ENCODE data around the gene SLC17A9. TPM values are rescaled to one million over a fixed set of nuclear protein-coding genes. Genes with fewer than 3 reads are reported as not detected.
"Not testable (repeated sequence)": the region's sequence is repeated elsewhere in the genome, so short reads cannot be mapped to it uniquely, and the experiment has no call there.

SLC17A9 gene
- total RNA-seq, 1 donor from 2014 or later: under 0.01 TPM

DNA sequence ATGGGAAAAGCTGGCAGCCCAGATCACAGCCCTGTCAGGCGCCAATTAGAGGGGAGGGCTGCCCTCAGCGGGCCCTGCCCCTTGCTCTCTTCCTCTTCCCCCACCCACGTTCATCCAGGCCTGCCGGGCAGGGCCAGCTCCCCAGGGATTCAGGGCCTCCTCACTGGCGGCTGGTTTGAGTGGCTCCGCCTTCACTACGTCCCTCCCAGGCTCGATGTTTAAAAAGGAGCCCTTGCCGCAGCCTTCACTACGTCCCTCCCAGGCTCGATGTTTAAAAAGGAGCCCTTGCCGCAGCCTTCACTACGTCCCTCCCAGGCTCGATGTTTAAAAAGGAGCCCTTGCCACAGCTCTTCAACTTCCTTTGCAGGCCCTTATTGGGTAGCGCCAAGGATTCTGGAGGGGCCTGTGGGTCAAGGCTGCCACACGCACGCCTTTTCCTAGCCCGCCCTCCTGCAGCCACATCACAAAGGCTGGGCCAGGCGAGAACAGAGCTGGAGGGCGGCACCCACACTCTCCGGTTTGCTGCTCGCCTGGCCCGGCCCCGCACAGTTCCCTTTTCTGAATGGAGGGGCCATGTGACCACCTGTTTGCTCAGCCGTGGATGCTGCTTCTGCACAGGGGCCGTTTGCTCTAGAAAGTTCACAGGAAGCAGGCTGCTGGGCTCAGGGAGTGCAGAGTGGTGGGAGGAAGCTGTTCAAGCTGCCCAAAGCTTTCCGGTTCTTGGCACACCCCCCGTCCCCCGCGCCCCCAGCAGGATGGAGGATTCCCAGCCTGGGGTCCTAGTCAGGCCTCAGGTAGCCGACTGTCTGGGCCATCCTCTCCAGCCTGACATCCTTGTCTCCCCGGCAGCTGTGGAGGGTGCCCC is 1.6 kb downstream of the SLC17A9 start:
- FAIRE-seq (no peak), DNase-seq (ENCODE audit: low spot score in 2 of 2) (peak; percentile 68 to 69)

DNA sequence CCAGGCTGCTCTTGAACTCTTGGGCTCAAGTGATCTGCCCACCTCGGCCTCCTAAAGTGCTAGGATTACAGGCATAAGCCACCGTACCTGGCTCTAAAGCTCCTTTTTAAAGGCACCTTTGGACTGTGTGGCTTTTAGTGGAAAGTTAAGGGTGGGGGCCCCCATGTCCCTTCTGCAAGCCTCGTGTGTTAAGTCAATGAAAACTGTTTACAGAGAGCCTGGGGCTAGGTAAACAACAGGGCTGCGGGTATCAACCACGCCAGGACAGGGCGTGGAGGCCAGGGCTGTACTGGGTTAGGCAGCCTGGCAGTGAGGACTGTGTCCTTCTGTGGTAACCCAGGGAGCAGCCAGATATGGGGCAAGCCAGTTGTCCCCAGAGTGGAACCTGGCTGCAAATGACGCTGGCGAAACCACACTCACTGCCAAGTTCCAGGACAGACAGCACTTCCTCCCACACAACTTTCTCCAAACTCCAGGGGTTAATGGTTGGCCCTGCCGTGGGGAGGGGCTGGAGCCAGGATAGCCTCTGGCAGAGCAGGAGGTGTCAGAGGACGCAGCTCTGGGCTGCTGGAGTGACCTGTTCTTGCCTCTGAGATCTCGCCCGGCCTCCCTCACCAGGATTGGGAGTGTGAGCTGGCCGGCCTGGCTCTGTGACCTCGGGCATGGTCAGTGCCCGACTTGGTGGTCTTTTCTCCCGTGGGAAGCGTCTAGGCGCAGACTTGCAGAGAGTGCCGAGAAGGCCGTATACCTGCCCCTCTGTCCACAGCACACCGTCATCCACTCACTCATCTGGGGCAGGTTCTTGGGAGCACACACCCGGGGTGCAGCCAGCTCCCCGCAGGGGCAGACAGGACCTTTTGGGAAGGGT is 3.2 kb downstream of the SLC17A9 start:
- DNase-seq (ENCODE audit: low spot score in 2 of 2): no peak
- FAIRE-seq: no peak

DNA sequence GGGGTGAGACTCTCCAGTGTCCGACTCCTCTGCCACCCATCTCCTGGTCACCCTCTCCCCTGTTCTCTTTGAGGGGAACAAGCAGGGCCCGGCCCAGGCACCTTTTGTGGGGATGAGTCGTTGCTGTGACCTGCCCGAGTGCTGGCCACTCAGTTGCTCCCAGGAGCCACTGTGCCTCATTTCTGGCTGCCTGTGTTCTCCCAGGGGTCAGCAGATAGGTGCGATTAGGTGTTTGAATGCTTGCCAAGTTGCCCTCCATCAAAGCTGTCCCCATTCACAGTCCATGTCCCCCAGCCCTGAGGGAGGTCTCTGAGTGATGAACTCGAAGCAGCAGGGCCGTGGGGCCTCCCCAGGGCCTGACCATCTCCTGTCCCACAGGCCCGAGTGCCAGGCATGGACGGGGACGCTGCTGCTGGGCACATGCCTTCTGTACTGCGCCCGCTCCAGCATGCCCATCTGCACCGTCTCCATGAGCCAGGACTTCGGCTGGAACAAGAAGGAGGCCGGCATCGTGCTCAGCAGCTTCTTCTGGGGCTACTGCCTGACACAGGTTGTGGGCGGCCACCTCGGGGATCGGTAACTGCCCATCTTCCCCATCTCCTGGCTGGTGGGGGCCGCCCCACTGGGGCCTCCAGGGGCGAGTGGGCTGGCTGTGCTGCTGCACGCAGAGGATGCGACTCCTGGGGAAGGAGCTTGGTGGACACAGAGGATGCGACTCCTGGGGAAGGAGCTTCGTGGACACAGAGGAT is 4.1 kb downstream of the SLC17A9 start:
- no peak for FAIRE-seq
- DNase-seq (ENCODE audit: low spot score in 2 of 2): no peak

DNA sequence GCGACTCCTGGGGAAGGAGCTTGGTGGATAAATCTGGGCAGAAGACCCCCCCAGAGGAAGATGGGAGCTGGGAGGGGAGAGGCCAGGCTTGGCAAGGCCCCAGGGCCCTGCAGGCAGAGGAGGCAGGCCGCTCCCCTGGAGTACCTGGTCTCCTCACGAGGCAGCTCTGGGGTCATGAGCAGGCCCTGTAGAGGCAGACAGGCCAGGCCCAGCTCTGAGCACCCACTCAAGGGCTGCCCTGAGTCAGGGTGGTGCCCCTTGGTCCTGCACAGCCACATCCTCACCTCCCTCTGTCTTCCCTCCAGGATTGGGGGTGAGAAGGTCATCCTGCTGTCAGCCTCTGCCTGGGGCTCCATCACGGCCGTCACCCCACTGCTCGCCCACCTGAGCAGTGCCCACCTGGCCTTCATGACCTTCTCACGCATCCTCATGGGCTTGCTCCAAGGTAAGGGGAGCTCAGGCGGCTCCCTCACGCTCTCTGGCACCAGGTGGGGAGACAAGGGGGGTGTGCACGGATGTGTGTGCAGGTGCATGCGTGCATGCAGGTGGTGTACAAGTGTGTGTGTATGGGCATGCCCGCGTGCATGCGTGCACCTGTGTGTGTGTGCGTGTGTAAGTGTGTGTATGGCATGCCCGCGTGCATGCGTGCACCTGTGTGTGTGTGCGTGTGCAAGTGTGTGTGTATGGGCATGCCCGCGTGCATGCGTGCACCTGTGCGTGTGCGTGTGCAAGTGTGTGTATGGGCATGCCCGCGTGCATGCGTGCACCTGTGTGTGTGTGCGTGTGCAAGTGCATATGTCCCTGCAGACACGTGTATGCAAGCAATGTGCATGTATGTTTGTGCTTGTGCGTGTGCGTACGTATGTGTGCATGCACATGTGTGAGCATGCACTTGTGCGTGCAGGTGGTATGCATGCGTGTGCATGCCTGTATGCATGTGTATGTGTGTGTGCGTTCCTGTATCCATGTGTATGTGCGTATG is 4.9 kb downstream of the SLC17A9 start:
- FAIRE-seq (no peak), DNase-seq (ENCODE audit: low spot score in 2 of 2) (no peak)

DNA sequence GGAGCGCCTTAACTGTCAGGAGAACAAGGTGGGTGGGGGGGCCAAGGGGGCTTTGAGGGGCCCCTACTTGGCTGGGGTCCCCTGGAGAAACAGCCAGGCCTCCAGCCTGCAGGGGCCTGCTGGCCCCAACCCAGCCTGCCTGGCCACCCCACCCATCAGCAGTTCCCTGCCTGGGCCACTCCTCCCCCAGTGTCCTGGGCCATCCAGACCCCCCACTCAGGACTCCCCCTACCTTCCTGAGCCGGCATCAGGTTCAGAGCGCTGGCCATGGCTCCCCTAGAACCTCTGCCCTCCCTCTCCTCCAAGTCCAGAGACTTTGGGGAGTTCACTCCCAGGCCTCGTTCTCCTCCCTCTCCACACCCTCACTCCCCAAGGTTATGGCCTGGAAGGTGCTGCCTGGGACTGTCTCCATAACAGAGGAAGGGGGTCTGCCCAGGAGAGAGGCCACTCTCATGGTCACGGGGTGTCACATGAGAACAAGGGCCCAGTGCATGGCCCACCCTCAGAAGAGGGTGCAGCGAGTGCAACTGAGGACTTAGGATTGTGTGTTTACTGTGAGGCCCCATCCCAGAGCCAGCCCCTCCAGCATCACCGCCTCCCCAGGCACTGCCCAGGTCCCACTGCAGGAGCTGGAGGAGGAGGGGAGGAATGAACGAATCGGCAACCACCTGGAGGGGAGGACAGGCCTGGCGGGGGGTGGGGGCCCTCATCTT is 6.0 kb downstream of the SLC17A9 start:
- FAIRE-seq: no peak

DNA sequence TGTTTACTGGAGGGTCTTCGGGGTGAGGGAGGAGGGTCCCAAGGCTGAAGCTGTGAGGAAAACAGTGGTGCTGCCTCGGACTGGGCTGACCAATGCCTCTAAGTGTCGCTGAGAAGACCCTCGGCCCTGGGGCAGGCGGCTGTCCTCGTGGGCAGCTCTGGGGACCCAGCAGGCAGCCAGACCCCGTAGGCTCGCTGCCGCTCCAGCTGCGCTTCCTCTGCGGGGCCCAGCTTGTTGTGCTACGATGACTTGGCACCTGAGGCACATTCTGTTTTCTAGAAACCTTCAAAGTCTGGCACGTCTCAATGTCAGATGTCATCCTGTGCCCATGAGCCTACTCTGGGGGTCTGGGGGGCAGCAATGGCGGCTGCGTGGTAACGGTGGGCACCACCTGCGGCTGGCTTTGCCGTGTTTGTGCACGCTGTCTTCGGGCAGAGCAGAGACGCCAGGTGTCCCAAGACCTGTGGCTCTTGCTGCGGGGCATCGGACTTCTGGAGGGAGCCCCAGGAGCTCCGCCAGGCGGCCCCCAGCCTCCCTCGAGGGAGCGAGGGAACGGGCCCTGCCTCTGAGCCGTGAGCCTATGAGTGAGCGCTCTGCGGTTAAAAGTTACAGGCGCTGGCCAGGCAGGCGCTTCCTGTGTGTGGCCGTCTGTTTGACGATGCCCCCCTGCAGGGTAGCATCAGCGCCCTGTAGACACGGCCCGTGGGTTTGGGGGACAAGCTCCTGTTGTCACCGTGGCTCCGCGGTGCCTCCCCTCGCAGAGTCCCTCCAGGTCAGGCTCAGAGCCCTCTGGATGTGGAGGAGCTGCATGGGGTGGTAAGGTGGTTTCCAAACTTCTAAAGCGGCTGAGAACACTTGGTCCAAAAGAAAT is 6.8 kb downstream of the SLC17A9 start:
- DNase-seq (ENCODE audit: low spot score in 2 of 2): no peak
- no peak for FAIRE-seq

More for the DNA sequence above, 6.0 kb downstream of the SLC17A9 start:
- DNase-seq (ENCODE audit: low spot score in 2 of 2): no peak

DNA sequence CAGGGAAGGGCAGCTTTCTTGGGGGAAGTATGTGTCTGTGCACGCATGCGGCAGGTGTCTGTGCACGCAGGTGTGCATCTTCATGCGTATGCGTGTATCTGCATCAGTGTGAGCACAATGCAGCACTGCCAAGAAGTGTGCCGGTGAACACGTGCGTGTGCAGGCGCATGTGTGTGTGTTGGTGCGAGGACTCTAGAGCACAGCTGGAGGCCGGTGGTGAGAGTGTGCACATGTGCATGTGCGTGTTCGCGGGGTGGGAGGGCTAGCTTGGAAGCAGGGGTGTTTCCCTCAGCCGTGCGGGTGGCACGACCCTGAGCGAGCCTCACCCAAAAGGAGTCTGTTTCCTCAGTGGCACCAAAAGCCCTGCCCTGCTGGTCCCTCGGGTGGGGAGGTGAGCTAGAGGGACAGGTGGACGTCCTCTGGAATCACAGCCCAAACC is 7.5 kb downstream of the SLC17A9 start:
- FAIRE-seq (no peak), DNase-seq (ENCODE audit: low spot score in 2 of 2) (no peak)

DNA sequence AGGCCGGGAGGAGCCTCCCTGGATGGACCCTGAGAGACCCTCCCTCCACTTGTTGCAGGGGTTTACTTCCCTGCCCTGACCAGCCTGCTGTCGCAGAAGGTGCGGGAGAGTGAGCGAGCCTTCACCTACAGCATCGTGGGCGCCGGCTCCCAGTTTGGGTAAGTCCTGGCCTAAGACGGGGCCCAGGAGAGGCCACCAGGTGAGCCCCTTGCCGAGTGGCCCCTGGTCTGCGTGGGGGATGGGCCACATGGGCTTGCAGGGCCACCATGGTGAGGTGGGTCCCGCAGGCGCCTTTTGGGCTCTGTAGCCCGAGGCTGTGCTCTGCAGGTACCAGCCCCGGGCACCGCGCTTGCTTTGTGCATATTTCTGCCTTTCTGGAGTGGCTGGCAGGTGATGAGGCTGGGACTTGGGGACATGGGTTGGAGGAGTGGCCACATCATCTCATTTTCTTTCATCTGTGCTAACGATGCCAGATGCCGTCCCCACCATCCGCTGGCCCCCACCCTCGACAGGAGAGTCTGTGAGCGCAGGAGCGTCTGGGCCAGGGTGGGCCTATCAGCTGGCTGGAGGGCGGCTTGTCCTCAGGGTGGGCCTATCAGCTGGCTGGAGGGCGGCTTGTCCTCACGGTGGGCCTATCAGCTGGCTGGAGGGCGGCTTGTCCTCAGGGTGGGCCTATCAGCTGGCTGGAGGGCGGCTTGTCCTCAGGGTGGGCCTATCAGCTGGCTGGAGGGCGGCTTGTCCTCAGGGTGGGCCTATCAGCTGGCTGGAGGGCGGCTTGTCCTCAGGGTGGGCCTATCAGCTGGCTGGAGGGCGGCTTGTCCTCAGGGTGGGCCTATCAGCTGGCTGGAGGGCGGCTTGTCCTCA is 8.2 kb downstream of the SLC17A9 start:
- FAIRE-seq; DNase-seq (ENCODE audit: low spot score in 2 of 2): not testable (repeated sequence)

DNA sequence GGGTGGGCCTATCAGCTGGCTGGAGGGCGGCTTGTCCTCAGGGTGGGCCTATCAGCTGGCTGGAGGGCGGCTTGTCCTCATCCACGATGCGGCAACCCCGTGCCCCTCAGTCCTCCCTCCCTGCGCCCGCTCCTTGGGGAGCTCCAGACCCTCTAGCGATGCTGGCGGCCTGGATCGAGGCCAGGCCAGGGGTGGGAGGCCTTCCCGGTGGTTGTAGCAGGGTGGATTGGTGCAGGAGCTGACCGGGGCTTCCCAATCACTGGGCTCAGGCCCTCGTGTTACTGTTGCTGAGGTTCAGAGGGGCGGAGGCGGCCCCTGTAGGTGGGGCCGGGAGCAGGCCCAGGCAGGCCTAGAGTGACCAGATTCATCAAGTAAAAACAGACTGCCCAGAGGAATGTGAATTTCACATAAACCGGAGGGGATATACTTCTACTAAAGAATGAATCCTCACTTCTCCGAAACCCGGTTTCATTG is 8.8 kb downstream of the SLC17A9 start:
- FAIRE-seq (no peak), DNase-seq (ENCODE audit: low spot score in 2 of 2) (no peak)

DNA sequence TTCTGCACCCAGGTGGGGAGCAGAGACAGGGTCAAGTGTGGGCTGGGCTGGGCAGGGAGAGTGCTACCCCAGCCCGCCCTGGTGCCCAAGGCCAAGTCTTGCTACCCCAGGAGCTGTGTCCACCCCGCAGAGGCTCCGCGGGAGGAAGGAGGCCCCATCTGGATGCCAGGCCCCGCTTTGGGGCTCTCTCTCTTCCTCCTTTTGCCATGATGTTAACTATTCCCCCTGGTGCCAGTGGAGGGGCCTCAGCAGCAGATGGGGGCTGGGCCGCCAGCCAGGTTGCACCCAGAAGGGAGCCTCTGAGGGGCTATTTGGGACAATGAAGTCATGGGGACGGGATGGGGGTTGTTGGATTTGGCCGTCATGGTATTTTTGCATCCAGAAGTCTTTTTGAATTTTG is 9.3 kb downstream of the SLC17A9 start:
- no peak for DNase-seq (ENCODE audit: low spot score in 2 of 2)
- no peak for FAIRE-seq

DNA sequence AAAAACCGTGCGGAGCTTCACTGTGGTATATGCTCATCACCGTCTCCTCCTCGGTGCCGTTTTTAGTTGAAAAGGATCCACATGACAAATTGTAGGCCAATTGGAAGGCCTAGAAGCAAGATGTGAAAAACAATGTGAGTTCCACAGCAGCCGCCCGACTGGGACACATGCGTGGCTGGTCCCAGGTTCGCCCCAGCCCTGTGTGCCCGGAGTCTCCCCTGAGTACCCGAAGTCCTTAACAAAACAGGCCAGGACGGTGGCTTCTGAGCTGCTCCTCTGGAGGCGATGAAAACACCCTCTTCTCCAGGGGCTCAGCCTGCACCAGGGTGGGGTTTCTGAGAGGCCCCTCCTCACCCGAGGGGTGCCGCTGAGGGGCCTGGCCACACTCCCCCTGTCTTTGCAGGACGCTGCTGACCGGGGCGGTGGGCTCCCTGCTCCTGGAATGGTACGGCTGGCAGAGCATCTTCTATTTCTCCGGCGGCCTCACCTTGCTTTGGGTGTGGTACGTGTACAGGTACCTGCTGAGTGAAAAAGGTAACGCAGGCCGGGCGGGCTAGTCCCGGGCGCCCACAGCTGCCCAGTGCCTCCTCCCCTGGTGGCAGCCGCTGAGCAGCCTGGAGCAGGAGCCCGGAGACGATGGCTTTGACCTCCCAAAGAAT is 9.8 kb downstream of the SLC17A9 start:
- FAIRE-seq: no peak
- DNase-seq (ENCODE audit: low spot score in 2 of 2): no peak

DNA sequence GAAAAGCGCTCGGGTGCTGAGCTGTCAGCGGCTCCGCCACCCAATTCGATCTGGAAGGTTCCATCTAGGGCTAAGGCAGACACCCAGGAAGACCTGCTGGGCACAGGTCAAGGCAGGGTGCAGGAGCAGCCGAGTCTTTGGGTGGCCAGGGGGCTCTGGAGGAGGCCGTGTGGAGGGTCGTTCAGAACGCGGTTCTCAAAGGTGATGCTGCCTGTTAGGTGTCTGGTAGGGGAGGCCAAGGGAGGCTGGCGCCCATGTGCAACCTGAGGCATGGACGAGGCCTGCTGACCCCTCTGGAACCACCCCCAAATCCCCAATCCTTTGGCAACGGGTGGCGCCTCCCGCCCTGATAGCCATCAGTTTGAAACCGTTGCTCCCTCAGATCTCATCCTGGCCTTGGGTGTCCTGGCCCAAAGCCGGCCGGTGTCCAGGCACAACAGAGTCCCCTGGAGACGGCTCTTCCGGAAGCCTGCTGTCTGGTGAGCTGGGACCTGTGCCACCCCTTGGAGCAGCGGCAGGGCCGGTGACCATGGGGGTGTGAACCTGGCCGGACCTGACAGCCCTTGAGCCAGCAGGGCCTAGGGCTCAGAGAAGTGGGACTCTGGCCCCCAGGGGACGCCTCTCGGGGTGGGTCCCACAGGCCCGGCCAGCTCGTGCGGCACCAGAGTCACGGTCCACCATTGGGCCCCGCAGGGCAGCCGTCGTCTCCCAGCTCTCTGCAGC is 10.5 kb downstream of the SLC17A9 start:
- FAIRE-seq: no peak
- DNase-seq (ENCODE audit: low spot score in 2 of 2): no peak

DNA sequence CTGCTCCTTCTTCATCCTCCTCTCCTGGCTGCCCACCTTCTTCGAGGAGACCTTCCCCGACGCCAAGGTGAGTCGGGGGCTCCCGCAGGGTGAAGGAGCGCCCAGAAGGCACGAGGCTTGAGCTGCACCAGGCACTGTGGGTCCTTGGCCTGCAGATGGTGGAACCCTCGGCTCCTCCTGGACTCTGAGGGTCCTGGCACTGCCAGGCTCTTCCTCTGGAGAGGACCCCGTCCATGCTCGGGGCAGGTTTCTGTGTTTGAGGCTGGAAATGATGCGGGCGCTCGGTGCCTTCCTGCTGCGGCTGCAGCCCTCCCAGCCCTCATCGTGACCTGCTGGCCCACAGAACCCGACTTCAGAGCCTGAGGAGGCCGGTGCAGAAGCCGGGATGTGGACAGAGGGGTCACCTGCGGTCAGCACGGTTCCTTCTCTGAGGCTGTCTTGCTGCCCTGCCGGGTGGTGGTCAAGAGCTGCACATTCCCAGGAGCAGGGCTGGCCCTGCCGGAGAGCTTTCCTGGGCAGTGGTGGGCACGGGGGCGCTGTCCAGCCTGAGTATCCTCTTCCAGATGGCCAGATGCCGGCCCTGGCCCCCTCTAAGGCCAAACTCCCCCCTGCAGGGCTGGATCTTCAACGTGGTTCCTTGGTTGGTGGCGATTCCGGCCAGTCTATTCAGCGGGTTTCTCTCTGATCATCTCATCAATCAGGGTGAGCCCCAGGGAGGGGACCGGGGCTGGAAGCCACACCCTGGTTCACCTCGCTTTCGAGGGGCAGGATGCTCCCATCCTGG is 11.3 kb downstream of the SLC17A9 start:
- no peak for FAIRE-seq
- no peak for DNase-seq (ENCODE audit: low spot score in 2 of 2)

DNA sequence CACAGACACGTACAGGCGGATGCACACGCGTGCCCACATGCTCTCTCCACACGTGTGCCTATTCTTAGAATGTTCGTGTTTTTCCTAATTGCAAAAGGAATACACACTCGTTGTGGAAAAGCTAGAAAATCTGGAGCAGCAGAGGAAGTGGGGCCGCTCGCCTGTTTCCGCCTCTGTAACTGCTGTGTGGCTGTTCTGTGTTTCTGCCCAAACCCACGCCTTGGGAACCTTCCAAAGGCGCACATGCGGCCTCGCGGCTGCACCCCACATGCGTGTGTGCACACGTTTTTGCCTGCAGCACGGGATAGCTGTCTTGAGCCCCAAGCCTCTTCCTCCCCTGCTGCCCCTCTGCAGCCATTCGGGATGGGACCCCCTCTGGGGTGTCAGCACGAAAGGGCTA is 12.2 kb downstream of the SLC17A9 start:
- FAIRE-seq (no peak), DNase-seq (ENCODE audit: low spot score in 2 of 2) (no peak)

DNA sequence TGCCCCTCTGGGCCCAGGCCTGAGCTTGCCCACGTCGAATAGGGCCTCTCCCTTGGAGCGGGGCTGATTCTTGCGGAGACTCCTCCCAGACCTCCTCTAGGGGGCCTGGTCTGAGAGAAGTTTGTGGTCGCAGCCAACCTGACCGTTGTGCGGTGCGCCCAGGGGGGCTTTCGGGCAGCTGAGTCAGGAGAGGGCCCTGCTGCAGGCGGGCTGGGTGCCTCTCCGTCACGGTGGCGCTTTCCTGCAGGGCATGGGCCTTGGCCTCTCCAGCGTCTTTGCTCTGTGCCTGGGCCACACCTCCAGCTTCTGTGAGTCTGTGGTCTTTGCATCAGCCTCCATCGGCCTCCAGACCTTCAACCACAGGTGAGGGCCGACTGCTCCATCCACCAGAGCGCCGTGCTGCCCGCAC is 12.9 kb downstream of the SLC17A9 start:
- FAIRE-seq (no peak), DNase-seq (ENCODE audit: low spot score in 2 of 2) (no peak)

Measured in frontal cortex (tissue), 4 donors.